ENCODE data around the gene CARD19. TPM values are rescaled to one million over a fixed set of nuclear protein-coding genes. Genes with fewer than 3 reads are reported as not detected.

Gene CARD19
- total RNA-seq, 8 experiments from 2014 or later = 17.5 to 57.7 (median 30.1) TPM

DNA sequence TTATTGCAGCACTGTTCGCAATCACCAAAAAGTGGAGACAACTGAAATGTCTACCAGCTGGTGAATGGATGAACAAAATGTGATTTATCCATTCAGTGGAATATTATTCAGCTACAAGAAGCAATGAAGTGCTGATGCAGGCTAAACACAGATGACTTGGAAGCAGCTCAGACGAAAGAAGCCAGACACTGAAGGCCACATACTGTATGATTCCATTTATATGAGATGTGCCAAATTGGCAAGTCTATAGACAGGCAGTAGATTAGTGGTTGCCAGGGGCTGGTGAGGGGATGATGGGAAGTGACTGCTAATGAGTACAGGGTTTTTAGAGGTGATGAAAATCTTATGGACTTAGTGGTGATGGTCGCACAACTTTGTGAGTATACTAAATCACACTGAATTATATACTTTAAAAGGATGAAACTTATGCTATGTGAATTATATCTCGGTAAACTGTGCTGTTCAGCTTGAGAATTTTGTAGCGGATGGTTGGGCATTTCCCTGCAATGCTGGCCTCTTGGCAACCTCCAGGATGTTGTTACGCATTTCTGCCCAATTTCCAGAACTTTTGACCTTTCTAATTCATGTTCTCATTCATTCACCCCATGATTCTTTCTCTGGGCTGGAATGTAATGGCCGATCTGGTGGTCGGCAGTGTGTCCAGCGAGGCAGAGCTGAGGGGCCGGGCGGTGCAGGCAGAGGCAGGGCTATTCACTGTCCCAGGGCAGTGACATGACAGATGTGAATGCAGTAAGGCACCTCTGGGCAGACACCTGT is 66.0 kb downstream of the CARD19 start:
- in situ Hi-C loops (cut with MboI; ENCODE audit: low pct_unique_long_range_greater_than_20kb in 2 of 9, low sequenced_read_pairs in 9 of 9, unreplicated experiment in 9 of 9) = loop anchor here in 6 of 9 experiments (10.0 to 25.0 kb wide), 5 partner anchors 143 to 800 kb away; partner anchors contain the start of gene BARX1 (in 1 of the 6)
- 9 to 80% (median 43%) methylated on average over 1 to 9 of the region's 11 CpGs for WGBS, 10 experiments
- Histone ChIP-seq H3K27ac (no peak overlapping the region), H3K4me3 (no peak overlapping the region), H3K4me1 (replicated peaks in 1 of 2) (peaks cover 4 to 17% of the 10 kb centered on the region in 2 donors)
- ATAC-seq (replicated peaks in 6 of 8) = peak in 1 of 8 experiments; percentile 30

Other genes starting within 250 kb of the CARD19 start
- gene ZNF484, start 218.2 kb upstream of the CARD19 start, total RNA-seq = 10 to 100 TPM; 10.7 to 22.2 (median 17.5) TPM
- 10 to 100 TPM in 2 of 8 experiments, 1 to 10 TPM in 4, under 1 TPM in 2; 0.31 to 11.6 (median 6.3) TPM for gene FGD3, start 148.7 kb upstream of the CARD19 start, total RNA-seq
- 1 to 10 TPM in 2 of 8 experiments, under 1 TPM in 2, not detected in 4; 0.29 to 8.5 (median 0.80) TPM for gene SUSD3, start 37.5 kb upstream of the CARD19 start, total RNA-seq
- 10 to 100 TPM; 12.2 to 59.1 (median 20.2) TPM for gene NINJ1, start 38.0 kb downstream of the CARD19 start, total RNA-seq
- gene WNK2, start 87.9 kb downstream of the CARD19 start, total RNA-seq = 10 to 100 TPM in 5 of 8 experiments, 1 to 10 TPM in 1, under 1 TPM in 2; 0.77 to 34.3 (median 19.2) TPM

Data from motor neuron (in vitro differentiated cells).